GM23338 (cell line): ENCODE results near the gene ZBTB20.

Experiments used
- CTCF ChIP-seq, 2 experiments: fragments of 200-600 bp in 1 of 2; sonication (generic) in 1 of 2; conservative IDR thresholded peaks; 2 replicates each; pipeline versions ENCODE4 v1.5.1 to v1.6.1; 2016 to 2017; ENCODE audit warnings: antibody characterized with exemption in 2 of 2, low read depth in 2 of 2, mild to moderate bottlenecking in 2 of 2, moderate library complexity in 1 of 2
- EZH2 ChIP-seq: fragments of 200-600 bp; sonication (generic); IDR thresholded peaks from one replicate; pipeline ENCODE4 v1.8.0; 2017; ENCODE audit warnings: antibody characterized with exemption, mild to moderate bottlenecking, low read depth; ENCODE audit not compliant: unreplicated experiment
- EZH2phosphoT487 ChIP-seq: fragments of 200-600 bp; sonication (generic); IDR thresholded peaks from one replicate; pipeline ENCODE4 v1.8.1; 2018; ENCODE audit warnings: antibody characterized with exemption; ENCODE audit not compliant: unreplicated experiment
- JUNB ChIP-seq: IDR thresholded peaks from one replicate; pipeline ENCODE4 v1.6.1; 2016; ENCODE audit warnings: antibody characterized with exemption; ENCODE audit not compliant: unreplicated experiment
- NANOG ChIP-seq: IDR thresholded peaks from 2 replicates; pipeline ENCODE4 v1.6.1; 2016; ENCODE audit warnings: antibody characterized with exemption, borderline replicate concordance
- POLR2AphosphoS5 ChIP-seq: IDR thresholded peaks from 2 replicates; pipeline ENCODE4 v1.6.1; 2016; ENCODE audit warnings: antibody characterized with exemption, low read depth
- REST ChIP-seq: IDR thresholded peaks from one replicate; pipeline ENCODE4 v1.6.1; 2018; ENCODE audit warnings: antibody characterized with exemption; ENCODE audit not compliant: unreplicated experiment
- STAT1 ChIP-seq: IDR thresholded peaks from one replicate; pipeline ENCODE4 v1.6.1; 2016; ENCODE audit warnings: antibody characterized with exemption; ENCODE audit not compliant: unreplicated experiment
- ZNF114 ChIP-seq: fragments of 250-450 bp; sonication (Bioruptor Pico); IDR thresholded peaks from 2 replicates; pipeline ENCODE4 v1.5.0; 2020; ENCODE audit warnings: mild to moderate bottlenecking, moderate library complexity
- ZNF331 ChIP-seq: fragments of 250-450 bp; sonication (Bioruptor Pico); IDR thresholded peaks from 2 replicates; pipeline ENCODE4 v1.5.0; 2020; ENCODE audit warnings: low read depth, mild to moderate bottlenecking, moderate library complexity

- TF ChIP-seq CTCF (conservative IDR thresholded peaks at IDR 0.05; ENCODE audit: low read depth in 2 of 2), result no peak
- TF ChIP-seq POLR2AphosphoS5, result no peak
- no peak for TF ChIP-seq JUNB
- no peak for TF ChIP-seq EZH2
- TF ChIP-seq ZNF114 (CRISPR knock-in tag), result no peak
- TF ChIP-seq REST, result no peak
- TF ChIP-seq ZNF331 (CRISPR knock-in tag), result no peak
- no peak for TF ChIP-seq STAT1
- no peak for TF ChIP-seq NANOG
- TF ChIP-seq EZH2phosphoT487, result no peak
Measured at GRCh38 chr3:115090712-115091111, 56.4 kb downstream of the ZBTB20 start.
